ENCODE results near the gene TSC22D4.

Gene TSC22D4

GRCh38 chr7:100437150-100438100 is 41.6 kb downstream of the TSC22D4 start:
- DNase-seq = no peak
- Mint-ChIP-seq H3K4me3 (peak overlapping the region; percentile 21), H3K27me3 (no peaks in the 10 kb centered on the region), H3K36me3 (peaks cover 34% of the 10 kb centered on the region), H3K27ac (peak overlapping the region; percentile 98), H3K9me3 (no peaks in the 10 kb centered on the region), H3K4me1 (peaks cover 34% of the 10 kb centered on the region)
- CTCF ChIA-PET = interaction anchor here (0.9 to 2.6 kb wide), 2 partner anchors 13 to 254 kb away, joined by 4 to 11 read pairs; no protein-coding TSS in a partner anchor

DNA sequence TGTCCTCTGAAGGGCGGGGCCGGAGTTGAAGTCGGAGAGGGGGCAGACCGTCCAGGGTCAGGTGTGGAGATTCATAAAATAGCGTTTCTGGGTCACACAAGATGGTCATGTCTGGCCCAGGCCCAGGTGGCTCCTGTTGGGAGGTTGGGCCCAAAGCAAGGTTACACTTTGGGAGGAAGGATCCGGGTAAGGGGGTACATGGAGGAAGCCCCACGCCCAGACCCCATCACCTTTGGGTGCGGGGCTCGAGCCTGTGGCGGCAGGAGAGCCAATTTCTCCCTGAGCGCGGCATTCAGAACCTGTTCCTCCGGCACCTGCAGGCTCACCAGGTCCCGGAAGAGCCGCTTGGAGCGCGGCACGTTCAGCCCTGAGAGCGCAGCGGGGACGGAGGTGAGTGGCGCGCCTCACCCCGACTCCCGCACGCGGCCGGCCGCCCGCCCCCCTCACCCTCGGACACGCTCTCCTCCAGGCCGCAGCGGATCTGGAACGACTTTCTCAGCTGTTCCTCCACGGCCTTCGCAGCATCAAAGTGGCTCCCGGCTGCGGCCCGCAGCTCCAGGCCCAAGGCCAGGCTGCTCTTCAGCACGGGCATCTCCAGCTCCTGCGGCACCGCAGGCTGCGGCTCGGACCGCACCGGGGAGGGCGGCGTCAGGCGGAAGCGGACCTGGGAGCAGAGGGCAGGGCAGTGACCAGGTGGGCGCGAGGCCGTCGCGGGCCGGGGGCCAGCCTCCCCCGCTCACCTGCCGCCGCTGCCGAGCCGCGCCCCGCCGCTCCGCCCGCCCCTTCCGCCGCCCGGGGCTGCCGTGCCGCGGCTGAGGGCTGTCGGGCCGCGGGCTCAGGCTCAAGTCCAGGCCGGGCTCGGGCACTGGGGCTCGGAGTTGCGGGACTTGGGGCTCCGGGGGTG is 43.4 kb downstream of the TSC22D4 start:
- Mint-ChIP-seq H3K36me3 (peaks cover 44% of the 10 kb centered on the region), H3K9me3 (no peaks in the 10 kb centered on the region), H3K27me3 (no peaks in the 10 kb centered on the region), H3K4me1 (peaks cover 52% of the 10 kb centered on the region), H3K4me3 (peak overlapping the region; percentile 88), H3K27ac (peak overlapping the region; percentile 98)
- DNase-seq = peak; percentile 68
- CTCF ChIA-PET = interaction anchor here (1.3 to 2.6 kb wide), 2 partner anchors 15 to 124 kb away, joined by 4 to 11 read pairs; no protein-coding TSS in a partner anchor

- H3K4me1 Mint-ChIP-seq = peaks cover 58% of the 10 kb centered on the region
- no peak for DNase-seq
- CTCF ChIA-PET = interaction anchor here (0.8 to 1.3 kb wide), 3 partner anchors 21 to 126 kb away, joined by 3 to 4 read pairs (median 4); no protein-coding TSS in a partner anchor
- H3K9me3 Mint-ChIP-seq = no peaks in the 10 kb centered on the region
- H3K27me3 Mint-ChIP-seq = peaks cover 3% of the 10 kb centered on the region
- H3K36me3 Mint-ChIP-seq = peaks cover 51% of the 10 kb centered on the region
- peak overlapping the region; percentile 94 for H3K27ac Mint-ChIP-seq
- peak overlapping the region; percentile 88 for H3K4me3 Mint-ChIP-seq
Measured at GRCh38 chr7:100434297-100435144, 44.5 kb downstream of the TSC22D4 start.

DNA sequence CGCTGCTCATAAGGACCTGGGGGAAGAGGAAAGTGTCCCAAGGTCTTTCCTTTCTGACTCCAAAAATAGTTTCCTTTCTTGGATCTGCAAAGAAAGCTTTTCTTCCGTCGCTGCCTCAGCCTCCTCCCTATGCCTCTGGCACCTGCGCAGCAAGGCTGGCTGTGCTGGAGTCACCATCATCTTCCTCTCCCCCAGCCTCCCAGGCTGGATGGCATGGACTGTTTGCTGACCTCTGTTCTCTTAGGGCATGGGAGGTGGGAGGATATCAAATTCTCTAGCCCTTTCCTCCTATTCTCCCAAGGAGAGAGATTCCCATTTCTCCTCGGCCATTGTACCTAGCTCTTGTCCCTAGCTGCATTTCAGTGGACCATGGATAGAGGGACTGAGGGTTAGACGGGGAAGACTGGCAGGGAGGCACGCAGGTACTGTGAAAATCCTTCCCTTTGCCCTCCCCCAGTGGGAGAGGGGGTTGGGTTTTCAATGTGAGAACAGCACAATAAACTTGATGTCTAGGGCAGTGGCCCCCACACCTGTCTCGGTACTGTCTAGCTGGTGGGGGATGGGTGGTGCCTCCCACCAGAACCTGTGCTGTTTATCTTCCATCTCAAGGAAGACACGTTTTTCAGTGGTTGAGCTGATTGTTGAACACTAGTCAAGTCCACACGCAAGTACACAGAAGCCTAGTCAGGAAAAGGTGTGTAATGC is 45.3 kb downstream of the TSC22D4 start:
- Mint-ChIP-seq H3K27me3 (peaks cover 9% of the 10 kb centered on the region), H3K9me3 (no peaks in the 10 kb centered on the region), H3K27ac (peak overlapping the region; percentile 94), H3K36me3 (peaks cover 55% of the 10 kb centered on the region), H3K4me3 (peak overlapping the region; percentile 88), H3K4me1 (peaks cover 59% of the 10 kb centered on the region)
- no peak for DNase-seq
- CTCF ChIA-PET = interaction anchor here (0.9 to 1.3 kb wide), 2 partner anchors 49 to 126 kb away, joined by 4 read pairs; no protein-coding TSS in a partner anchor

DNA sequence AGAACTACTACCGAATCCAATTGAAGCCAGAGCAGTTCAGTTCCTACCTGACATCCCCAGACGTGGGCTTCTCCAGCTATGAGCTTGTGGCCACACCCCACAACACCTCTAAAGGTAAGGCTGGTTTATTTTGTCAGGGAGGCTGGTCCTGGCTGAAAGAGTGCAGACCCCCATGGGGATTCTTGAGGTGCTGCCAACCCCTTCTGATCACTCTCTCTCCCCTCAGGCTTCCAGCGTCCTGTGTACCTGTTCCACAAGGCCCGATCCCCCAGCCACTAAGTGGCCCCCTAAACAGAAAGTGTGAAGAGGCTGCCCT is 45.8 kb downstream of the TSC22D4 start:
- Mint-ChIP-seq H3K27ac (peak overlapping the region; percentile 94), H3K36me3 (peaks cover 56% of the 10 kb centered on the region), H3K27me3 (peaks cover 14% of the 10 kb centered on the region), H3K4me3 (peak overlapping the region; percentile 88), H3K4me1 (peaks cover 58% of the 10 kb centered on the region), H3K9me3 (no peaks in the 10 kb centered on the region)
- no peak for DNase-seq
- CTCF ChIA-PET = interaction anchor here (0.9 kb wide), 1 partner anchor 50 kb away, joined by 4 read pairs; no protein-coding TSS in a partner anchor

DNA sequence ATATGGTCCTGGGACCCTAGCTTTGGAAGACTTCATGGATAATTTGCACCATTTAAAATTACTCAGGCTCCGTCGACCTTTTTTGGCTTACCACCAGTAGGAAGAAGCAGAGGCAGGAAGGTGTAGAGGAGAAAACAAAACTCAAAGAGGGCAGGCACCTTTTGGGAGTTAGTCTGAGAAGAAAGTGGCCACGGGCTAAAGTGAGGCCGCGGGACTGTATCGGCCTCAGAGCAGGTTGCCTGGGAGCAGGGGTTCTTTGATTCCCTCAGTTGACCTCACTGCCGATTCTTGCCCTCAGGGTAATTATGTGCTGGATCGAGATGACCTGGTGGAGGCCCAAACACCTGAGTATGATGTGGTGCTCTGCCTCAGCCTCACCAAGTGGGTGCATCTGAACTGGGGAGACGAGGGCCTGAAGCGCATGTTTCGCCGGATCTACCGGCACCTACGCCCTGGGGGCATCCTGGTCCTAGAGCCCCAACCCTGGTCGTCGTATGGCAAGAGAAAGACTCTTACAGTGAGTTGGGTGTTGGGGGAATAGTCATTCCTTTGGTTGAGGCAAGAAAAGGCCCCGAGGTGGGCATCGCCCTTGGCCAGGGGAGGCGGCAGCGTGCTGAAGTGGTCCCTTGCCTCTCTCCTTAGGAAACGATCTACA is 46.3 kb downstream of the TSC22D4 start:
- peaks cover 61% of the 10 kb centered on the region for H3K4me1 Mint-ChIP-seq
- no peak for DNase-seq
- peaks cover 60% of the 10 kb centered on the region for H3K36me3 Mint-ChIP-seq
- peak overlapping the region; percentile 61 for H3K4me3 Mint-ChIP-seq
- no peaks in the 10 kb centered on the region for H3K9me3 Mint-ChIP-seq
- H3K27me3 Mint-ChIP-seq = peaks cover 19% of the 10 kb centered on the region
- peak overlapping the region; percentile 94 for H3K27ac Mint-ChIP-seq
- CTCF ChIA-PET = no interaction called here

DNA sequence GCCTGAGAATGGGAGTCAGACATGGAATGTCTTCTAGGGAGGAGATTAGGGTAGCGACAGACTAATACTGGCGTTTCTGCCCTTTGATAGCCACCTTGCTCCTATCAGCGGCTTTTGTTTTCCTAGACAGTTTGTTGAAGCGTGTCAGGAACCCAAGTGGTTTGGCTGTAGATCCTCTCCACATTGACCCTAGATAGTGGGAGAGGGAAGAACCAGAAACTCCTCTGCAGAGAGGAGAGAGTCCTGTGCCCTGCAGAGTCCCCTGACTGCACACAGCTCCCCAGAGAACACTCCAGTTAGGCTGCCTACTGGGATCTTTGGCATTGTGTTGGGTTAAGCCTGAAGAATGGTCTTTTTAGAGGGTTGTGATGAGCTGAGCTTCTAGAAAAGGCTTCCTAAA is 47.0 kb downstream of the TSC22D4 start:
- no peak for DNase-seq
- peaks cover 60% of the 10 kb centered on the region for H3K36me3 Mint-ChIP-seq

DNA sequence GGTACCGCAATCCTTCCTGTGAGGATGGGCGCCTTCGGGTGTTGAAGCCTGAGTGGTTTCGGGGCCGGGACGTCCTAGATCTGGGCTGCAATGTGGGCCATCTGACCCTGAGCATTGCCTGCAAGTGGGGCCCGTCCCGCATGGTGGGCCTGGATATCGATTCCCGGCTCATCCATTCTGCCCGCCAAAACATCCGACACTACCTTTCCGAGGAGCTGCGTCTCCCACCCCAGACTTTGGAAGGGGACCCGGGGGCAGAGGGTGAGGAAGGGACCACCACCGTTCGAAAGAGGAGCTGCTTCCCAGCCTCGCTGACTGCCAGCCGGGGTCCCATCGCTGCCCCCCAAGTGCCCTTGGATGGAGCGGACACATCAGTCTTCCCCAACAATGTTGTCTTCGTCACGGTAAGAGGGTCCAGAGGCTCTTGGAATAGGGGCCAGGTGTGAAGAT is 47.7 kb downstream of the TSC22D4 start:
- Mint-ChIP-seq H3K9me3 (no peaks in the 10 kb centered on the region), H3K36me3 (peaks cover 58% of the 10 kb centered on the region), H3K4me1 (peaks cover 63% of the 10 kb centered on the region), H3K27me3 (peaks cover 23% of the 10 kb centered on the region), H3K27ac (peak overlapping the region; percentile 94), H3K4me3 (peak overlapping the region; percentile 61)
- no peak for DNase-seq
- CTCF ChIA-PET = no interaction called here

More for the DNA sequence above, 47.0 kb downstream of the TSC22D4 start:
- peak overlapping the region; percentile 61 for H3K4me3 Mint-ChIP-seq
- H3K27me3 Mint-ChIP-seq = peaks cover 23% of the 10 kb centered on the region
- H3K27ac Mint-ChIP-seq = peak overlapping the region; percentile 94
- peaks cover 63% of the 10 kb centered on the region for H3K4me1 Mint-ChIP-seq
- CTCF ChIA-PET = no interaction called here
- H3K9me3 Mint-ChIP-seq = no peaks in the 10 kb centered on the region

GRCh38 chr7:100430493-100431285 is 48.3 kb downstream of the TSC22D4 start:
- DNase-seq = peak; percentile 51
- peak overlapping the region; percentile 83 for H3K4me3 Mint-ChIP-seq
- H3K27ac Mint-ChIP-seq = peak overlapping the region; percentile 94
- H3K4me1 Mint-ChIP-seq = peaks cover 61% of the 10 kb centered on the region
- no peaks in the 10 kb centered on the region for H3K9me3 Mint-ChIP-seq
- peaks cover 23% of the 10 kb centered on the region for H3K27me3 Mint-ChIP-seq
- CTCF ChIA-PET = interaction anchor here (1.1 to 1.5 kb wide), 2 partner anchors 20 to 46 kb away, joined by 3 read pairs; no protein-coding TSS in a partner anchor
- peaks cover 56% of the 10 kb centered on the region for H3K36me3 Mint-ChIP-seq

DNA sequence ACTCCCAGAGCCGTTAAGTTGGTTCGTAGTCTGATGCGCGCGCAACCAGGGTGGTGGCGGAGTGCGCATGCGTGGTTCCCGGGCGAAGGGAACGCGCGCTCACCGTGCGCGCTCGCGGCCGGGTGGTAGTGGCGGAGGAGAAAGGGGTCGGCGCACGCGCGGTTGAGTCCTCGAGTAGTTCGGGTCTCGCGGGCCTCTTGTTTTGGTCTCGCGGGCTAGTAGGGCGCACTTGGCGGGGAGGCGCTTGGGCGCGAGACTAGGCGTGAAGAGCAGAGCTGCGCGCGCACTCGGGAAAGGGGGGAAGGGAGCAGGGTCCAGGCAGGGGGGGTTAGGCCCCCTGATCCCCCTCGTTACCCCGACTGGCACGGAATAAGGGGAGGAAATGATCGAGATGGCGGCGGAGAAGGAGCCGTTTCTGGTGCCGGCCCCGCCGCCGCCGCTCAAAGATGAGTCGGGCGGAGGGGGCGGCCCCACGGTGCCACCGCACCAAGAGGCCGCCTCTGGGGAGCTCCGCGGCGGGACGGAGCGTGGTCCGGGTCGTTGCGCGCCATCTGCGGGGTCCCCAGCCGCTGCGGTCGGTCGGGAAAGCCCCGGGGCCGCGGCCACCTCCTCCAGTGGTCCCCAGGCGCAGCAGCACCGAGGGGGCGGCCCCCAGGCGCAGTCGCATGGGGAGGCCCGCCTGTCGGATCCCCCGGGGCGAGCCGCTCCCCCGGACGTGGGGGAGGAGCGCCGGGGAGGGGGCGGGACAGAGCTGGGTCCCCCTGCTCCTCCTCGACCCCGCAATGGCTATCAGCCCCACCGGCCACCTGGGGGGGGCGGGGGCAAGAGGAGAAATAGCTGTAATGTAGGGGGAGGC is 49.1 kb downstream of the TSC22D4 start, which contains the start of gene MEPCE:
TSS of gene MEPCE (plus strand) at position 195 of the 856 bp plus-strand sequence. CDS start at position 383, 188 bp downstream.
- DNase-seq = peak; percentile 97
- peaks cover 50% of the 10 kb centered on the region for H3K36me3 Mint-ChIP-seq

More for the DNA sequence above, 49.1 kb downstream of the TSC22D4 start, which contains the start of gene MEPCE:
- CTCF ChIA-PET = interaction anchor here (1.1 to 2.0 kb wide), 4 partner anchors 21 to 53 kb away, joined by 3 to 5 read pairs (median 3); no protein-coding TSS in a partner anchor
- Mint-ChIP-seq H3K27me3 (peaks cover 23% of the 10 kb centered on the region), H3K27ac (peak within 1 kb of the TSS; percentile 100), H3K9me3 (no peaks in the 10 kb centered on the region), H3K4me1 (peaks cover 56% of the 10 kb centered on the region), H3K4me3 (peak within 1 kb of the TSS; percentile 96)

Measured in activated naive CD4-positive, alpha-beta T cell treated with anti-CD3 and anti-CD28 coated beads, Interleukin-2, amount 10 ng/mL, durations not matched to agents 7 days and 5 days (primary cell).